IMR-90 (cell line): ENCODE results near the gene FZD4. TPM values are rescaled to one million over a fixed set of nuclear protein-coding genes. Genes with fewer than 3 reads are reported as not detected.
A peak's percentile ranks its signal among the peaks of the same experiment; 100 is the strongest.

ENCODE experiments used
- ATAC-seq: fragments of 200-7000 bp; cut with Tn5 transposase; 2 replicates; pipeline ENCODE4 v1.9.1; 2020; ENCODE audit warnings: low read depth, mild to moderate bottlenecking, moderate library complexity
- BruUV-seq: library from RNA; stranded (reverse); fragments of 400-500 nt; replicated peaks from 2 replicates; lab custom pipeline; 2021; lab: Mats Ljungman, UMichigan
- CTCF ChIA-PET: fragments of 300-600 bp; formaldehyde crosslinking; extraction: SDS; loops from one replicate; lab custom pipeline; 2021; ENCODE audit warnings: antibody characterized with exemption; lab: Yijun Ruan, JAX
- POLR2A ChIA-PET: fragments of 300-600 bp; sonication (Branson Sonifier 250); formaldehyde crosslinking; loops from one replicate; lab custom pipeline; 2022; ENCODE audit warnings: antibody characterized with exemption; ENCODE audit not compliant: unreplicated experiment; lab: Charles Lee
- DNase-seq: peaks from one replicate; pipeline ENCODE4 v3.0.0; 2013
- H2AFZ ChIP-seq: replicated peaks from 2 replicates; pipeline ENCODE3; 2013; ENCODE audit warnings: low read length, mild to moderate bottlenecking; ENCODE audit not compliant: poor library complexity
- H2AK5ac ChIP-seq: 2 replicates; pipeline ENCODE4 v1.6.1; 2013; ENCODE audit warnings: low read depth, low read length, inconsistent platforms
- H2AK9ac ChIP-seq: replicated peaks from 2 replicates; pipeline ENCODE3; 2013; ENCODE audit warnings: mild to moderate bottlenecking, low read depth, low read length, moderate library complexity; ENCODE audit not compliant: poor library complexity
- H2BK120ac ChIP-seq: 2 replicates; pipeline ENCODE4 v1.6.1; 2013; ENCODE audit warnings: low read depth, low read length, inconsistent platforms
- H2BK15ac ChIP-seq: 3 replicates; pipeline ENCODE4 v1.6.1; 2013; ENCODE audit warnings: low read depth, low read length, inconsistent platforms
- H2BK20ac ChIP-seq: 2 replicates; pipeline ENCODE4 v1.6.1; 2013; ENCODE audit warnings: low read depth, mild to moderate bottlenecking, inconsistent platforms, low read length, moderate library complexity
- H2BK5ac ChIP-seq: 2 replicates; pipeline ENCODE4 v1.6.1; 2013; ENCODE audit warnings: mild to moderate bottlenecking, low read depth, low read length, inconsistent platforms; ENCODE audit not compliant: poor library complexity, severe bottlenecking
- H3K14ac ChIP-seq: replicated peaks from 2 replicates; pipeline ENCODE4 v1.6.1; 2013; ENCODE audit warnings: low read depth, low read length, inconsistent platforms
- H3K18ac ChIP-seq: 2 replicates; pipeline ENCODE4 v1.6.1; 2013; ENCODE audit warnings: low read depth, low read length, control low read depth
- H3K23ac ChIP-seq: 2 replicates; pipeline ENCODE4 v1.6.1; 2013; ENCODE audit warnings: low read depth, low read length, inconsistent platforms
- H3K27ac ChIP-seq: 2 replicates; pipeline ENCODE4 v1.5.1; 2013; ENCODE audit warnings: mild to moderate bottlenecking, control low read depth, low read length; ENCODE audit not compliant: insufficient read depth
- H3K27me3 ChIP-seq: 2 replicates; pipeline ENCODE4 v1.6.1; 2013; ENCODE audit warnings: low read length; ENCODE audit not compliant: control insufficient read depth, insufficient read depth
- H3K36me3 ChIP-seq: 2 replicates; pipeline ENCODE4 v1.6.1; 2013; ENCODE audit warnings: low read length, mixed read lengths; ENCODE audit not compliant: control insufficient read depth, insufficient read depth
- H3K4ac ChIP-seq: 2 replicates; pipeline ENCODE4 v1.6.1; 2013; ENCODE audit warnings: low read depth, low read length, inconsistent platforms
- H3K4me1 ChIP-seq: 2 replicates; pipeline ENCODE4 v1.6.1; 2013; ENCODE audit warnings: low read length, mixed read lengths; ENCODE audit not compliant: control insufficient read depth, insufficient read depth
- H3K4me2 ChIP-seq: 2 replicates; pipeline ENCODE4 v1.6.1; 2013; ENCODE audit warnings: low read depth, mild to moderate bottlenecking, control low read depth, low read length, moderate library complexity
- H3K4me3 ChIP-seq: 2 replicates; pipeline ENCODE4 v1.5.1; 2013; ENCODE audit warnings: low read depth, mild to moderate bottlenecking, control low read depth, low read length, moderate library complexity; ENCODE audit not compliant: insufficient read depth
- H3K56ac ChIP-seq: 2 replicates; pipeline ENCODE4 v1.6.1; 2013; ENCODE audit warnings: low read length, inconsistent platforms; ENCODE audit not compliant: insufficient read depth; ENCODE audit errors: extremely low read depth
- H3K79me1 ChIP-seq, 2 experiments: 2 replicates each; pipeline ENCODE4 v1.6.1; 2013; ENCODE audit warnings: low read length in 2 of 2, inconsistent platforms in 1 of 2, low read depth in 1 of 2
- H3K9ac ChIP-seq: 2 replicates; pipeline ENCODE4 v1.6.1; 2013; ENCODE audit warnings: low read depth, low read length, control low read depth
- H3K9me1 ChIP-seq: 2 replicates; pipeline ENCODE4 v1.6.1; 2013; ENCODE audit warnings: low read length, inconsistent platforms; ENCODE audit not compliant: insufficient read depth
- H3K9me3 ChIP-seq: 2 replicates; pipeline ENCODE4 v1.6.1; 2013; ENCODE audit warnings: low read length; ENCODE audit not compliant: control insufficient read depth, insufficient read depth
- H4K20me1 ChIP-seq: 2 replicates; pipeline ENCODE4 v1.6.1; 2013; ENCODE audit warnings: low read length, inconsistent platforms; ENCODE audit not compliant: insufficient read depth
- H4K5ac ChIP-seq: 2 replicates; pipeline ENCODE4 v1.6.1; 2013; ENCODE audit warnings: mild to moderate bottlenecking, low read depth, low read length, control low read depth
- H4K8ac ChIP-seq, 2 experiments: 2 replicates each; pipeline ENCODE4 v1.6.1; 2013; ENCODE audit warnings: low read depth in 2 of 2, low read length in 2 of 2, control low read depth in 1 of 2, inconsistent platforms in 1 of 2
- H4K91ac ChIP-seq: 2 replicates; pipeline ENCODE4 v1.6.1; 2013; ENCODE audit warnings: low read depth, low read length, inconsistent platforms; ENCODE audit not compliant: insufficient read depth
- BHLHE40 ChIP-seq: fragments of 150-350 bp; IDR thresholded peaks from 2 replicates; pipeline ENCODE4 v1.6.1; 2016; ENCODE audit warnings: mild to moderate bottlenecking, low read depth, low read length
- CTCF ChIP-seq: conservative IDR thresholded peaks from 2 replicates; pipeline ENCODE4 v1.5.1; 2012; ENCODE audit warnings: mild to moderate bottlenecking, low read depth, low read length, improper control_type of control experiment
- ELK1 ChIP-seq: fragments of 150-350 bp; IDR thresholded peaks from 2 replicates; pipeline ENCODE4 v1.6.1; 2016; ENCODE audit warnings: low read depth, mild to moderate bottlenecking, low read length, moderate library complexity, borderline replicate concordance
- MXI1 ChIP-seq: IDR thresholded peaks from 2 replicates; pipeline ENCODE4 v1.6.1; 2012; ENCODE audit warnings: low read depth, mild to moderate bottlenecking, low read length, moderate library complexity, borderline replicate concordance
- NFE2L2 ChIP-seq: fragments of 150-350 bp; IDR thresholded peaks from 2 replicates; pipeline ENCODE4 v1.6.1; 2016; ENCODE audit warnings: low read depth, mild to moderate bottlenecking, low read length
- RCOR1 ChIP-seq: IDR thresholded peaks from 2 replicates; pipeline ENCODE4 v1.6.1; 2012; ENCODE audit warnings: mild to moderate bottlenecking, low read length, improper control_type of control experiment; ENCODE audit not compliant: insufficient replicate concordance
- SMC3 ChIP-seq: fragments of 150-350 bp; IDR thresholded peaks from 2 replicates; pipeline ENCODE4 v1.6.1; 2016; ENCODE audit warnings: low read depth, mild to moderate bottlenecking, antibody characterized with exemption, low read length, moderate library complexity
- WGBS, 2 experiments: methylation state at CpG; one replicate each; pipeline versions ENCODE4 v1.1.5 to v1.1.7; 2013; ENCODE audit warnings: missing lambda C conversion rate in 2 of 2; ENCODE audit not compliant: insufficient read length in 1 of 2; ENCODE audit errors: extremely low coverage in 2 of 2; 5-methylcytosine and 5-hydroxymethylcytosine counted together
- dilution Hi-C: fragments of 300-500 bp; cut with HindIII; formaldehyde crosslinking; loops from one replicate; pipeline ENCODE4 v1.14.3; 2018; ENCODE audit warnings: low sequenced_read_pairs; ENCODE audit not compliant: unreplicated experiment
- in situ Hi-C: fragments of 300-500 bp; cut with MboI; formaldehyde crosslinking; loops from 3 replicates; pipeline ENCODE4 v1.14.3; 2019; ENCODE audit warnings: low sequenced_read_pairs, inconsistent platforms, mixed read lengths
- intact Hi-C: fragments of 100-400 bp; cut with micrococcal nuclease; formaldehyde crosslinking; loops from 2 replicates; pipeline ENCODE4 v1.10.0; 2022
- polyA plus RNA-seq, 3 experiments: library from polyadenylated mRNA; depleted of rRNA; stranded (reverse); fragments of >200 nt; gene quantifications; 2 replicates each; pipeline ENCODE4 v1.2.3, GENCODE V29; 2012; ENCODE audit warnings: low replicate concordance in 1 of 3
- total RNA-seq: library from RNA; depleted of rRNA; stranded (reverse); fragments of >200 nt; gene quantifications from 2 replicates; pipeline ENCODE4 v1.2.3, GENCODE V29; 2012

FZD4 gene
- total and polyA plus RNA-seq, 2 of the 4 experiments (the other 2 are of a cell fraction), result 3.7 to 7.7 TPM

GRCh38 chr11:86951706-86952105 lies 3.5 kb downstream of the FZD4 start:
- no peak overlapping the region for H3K23ac ChIP-seq
- TF ChIP-seq BHLHE40, result no peak
- no peak for TF ChIP-seq NFE2L2
- no peak for TF ChIP-seq SMC3
- TF ChIP-seq CTCF, result no peak
- no peak for TF ChIP-seq RCOR1
- no peak for TF ChIP-seq MXI1
- TF ChIP-seq ELK1, result no peak
- DNase-seq, result no peak
- CTCF ChIA-PET, result no interaction called here
- no peak overlapping the region for H2BK120ac ChIP-seq
- no peak overlapping the region for H2BK5ac ChIP-seq
- BruUV-seq, result no TSS peak
- H3K79me1 ChIP-seq, result peaks cover 9 to 33% of the 10 kb centered on the region in 2 experiments; a peak in 3 of 4 replicates
- H3K27ac ChIP-seq, result no peak overlapping the region
- peak overlapping the region; percentile 49 for H2AK5ac ChIP-seq
- intact Hi-C loops (no loop called here), dilution Hi-C loops (no loop called here), in situ Hi-C loops (no loop called here)
- no peak overlapping the region for H3K9ac ChIP-seq
- no peak overlapping the region for H3K18ac ChIP-seq
- peaks cover 7% of the 10 kb centered on the region; the same call in 1 of the 2 replicates for H3K36me3 ChIP-seq
- H3K56ac ChIP-seq, result no peak overlapping the region
- peaks cover 8% of the 10 kb centered on the region; the same call in 1 of the 2 replicates for H3K9me1 ChIP-seq
- H3K14ac ChIP-seq, result peak overlapping the region; percentile 54; the same call in 1 of the 2 replicates
- POLR2A ChIA-PET, result no interaction called here
- H3K4ac ChIP-seq, result no peak overlapping the region; the same call in 1 of the 2 replicates
- no peak overlapping the region for H4K8ac ChIP-seq
- H2BK20ac ChIP-seq, result peak overlapping the region; percentile 3; the same call in 1 of the 2 replicates
- peak overlapping the region; percentile 79 for H2AK9ac ChIP-seq
- no peaks in the 10 kb centered on the region for H3K27me3 ChIP-seq
- ATAC-seq, result no peak
- 0 out of 3 replicates have a peak overlapping the region, but pooled peaks have one; percentile 43 for H2BK15ac ChIP-seq
- no peak overlapping the region for H4K5ac ChIP-seq
- no peak overlapping the region for H3K4me2 ChIP-seq
- H3K9me3 ChIP-seq, result no peaks in the 10 kb centered on the region
- peaks cover 21% of the 10 kb centered on the region for H3K4me1 ChIP-seq
- WGBS, 2 experiments, result no CpG with 5 or more reads among the region's 3 CpGs
- no peak overlapping the region; the same call in 1 of the 2 replicates for H4K91ac ChIP-seq
- H2AFZ ChIP-seq, result no peak overlapping the region
- no peak overlapping the region for H3K4me3 ChIP-seq
- no peaks in the 10 kb centered on the region; the same call in 1 of the 2 replicates for H4K20me1 ChIP-seq
